GM18868 (cell line): ENCODE measurements around the gene LEPROT.
"Not testable (repeated sequence)": the region's sequence is repeated elsewhere in the genome, so short reads cannot be mapped to it uniquely, and the experiment has no call there.

Source experiments
- ATAC-seq: cut with Tn5 transposase; IDR thresholded peaks from one replicate; pipeline ENCODE4 v1.9.1; 2021; ENCODE audit warnings: mild to moderate bottlenecking, moderate library complexity; ENCODE audit not compliant: unreplicated experiment

LEPROT gene

DNA sequence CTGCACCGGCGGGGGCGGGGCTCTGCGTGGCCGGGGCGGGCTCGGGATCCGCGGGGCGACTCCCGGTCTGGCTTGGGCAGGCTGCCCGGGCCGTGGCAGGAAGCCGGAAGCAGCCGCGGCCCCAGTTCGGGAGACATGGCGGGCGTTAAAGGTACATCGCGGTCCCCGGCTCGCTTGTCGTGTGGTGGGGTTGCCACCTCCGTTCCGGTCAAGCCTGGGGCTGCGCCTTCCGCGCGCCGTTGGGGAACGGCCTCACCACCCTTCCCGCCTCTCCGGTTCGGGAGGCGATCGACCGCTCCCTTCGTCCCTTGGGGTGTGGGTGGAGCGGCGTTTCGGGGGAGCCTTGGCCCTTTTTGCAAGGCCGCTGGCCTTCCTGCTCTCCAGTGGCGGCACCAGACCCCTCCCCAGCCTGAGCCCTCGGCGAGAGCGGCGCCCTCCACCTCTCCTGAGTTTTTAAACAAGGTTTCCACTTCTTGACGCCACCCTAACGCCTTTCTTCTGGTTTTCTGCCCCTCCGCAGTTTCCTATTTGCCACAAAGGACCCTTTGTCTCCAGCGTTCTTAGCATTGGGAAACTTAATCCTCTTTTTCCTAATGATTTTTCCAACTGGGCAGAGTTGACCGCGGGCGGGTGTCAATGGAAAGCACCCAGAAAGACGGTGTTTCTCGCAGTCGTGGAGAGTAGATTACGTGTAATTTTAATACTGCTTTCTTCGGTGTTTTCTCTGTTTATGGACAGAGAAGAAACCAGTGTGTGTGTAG lies at the start of gene LEPROT, which contains the start of gene LEPR:
LEPROT (plus strand) TSS at position 79 of the 761 bp plus-strand sequence; CDS start at position 136, 57 bp downstream.
LEPR (plus strand) TSS at position 79 of the 761 bp plus-strand sequence. CDS start 144,898 bp downstream, outside the sequence.
- ATAC-seq, result no peak

DNA sequence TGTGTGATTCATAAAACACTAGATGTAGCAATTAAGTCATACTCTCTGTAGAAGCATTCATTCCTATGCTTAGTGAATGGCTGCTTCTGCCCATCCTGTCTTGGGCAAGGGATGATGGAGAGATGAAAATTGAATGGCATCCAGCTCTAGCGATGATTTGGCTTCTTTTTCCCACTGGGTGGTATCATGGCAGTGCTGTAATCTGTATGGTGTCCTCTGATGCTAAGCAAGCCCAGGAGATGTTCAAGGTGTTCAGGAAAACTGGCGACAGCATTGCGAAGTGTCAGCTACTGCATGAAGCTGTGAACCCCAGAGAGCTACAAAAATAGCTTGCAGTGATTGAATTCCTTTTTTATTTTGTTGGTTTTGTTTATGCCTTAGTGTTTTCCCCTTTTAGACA lies 48.9 kb upstream of the LEPROT start:
- no peak for ATAC-seq

- no peak for ATAC-seq
Observed at GRCh38 chr1:65372557-65372956, 47.9 kb upstream of the LEPROT start.

- ATAC-seq, result no peak
Observed at GRCh38 chr1:65377496-65378246, 42.8 kb upstream of the LEPROT start.

DNA sequence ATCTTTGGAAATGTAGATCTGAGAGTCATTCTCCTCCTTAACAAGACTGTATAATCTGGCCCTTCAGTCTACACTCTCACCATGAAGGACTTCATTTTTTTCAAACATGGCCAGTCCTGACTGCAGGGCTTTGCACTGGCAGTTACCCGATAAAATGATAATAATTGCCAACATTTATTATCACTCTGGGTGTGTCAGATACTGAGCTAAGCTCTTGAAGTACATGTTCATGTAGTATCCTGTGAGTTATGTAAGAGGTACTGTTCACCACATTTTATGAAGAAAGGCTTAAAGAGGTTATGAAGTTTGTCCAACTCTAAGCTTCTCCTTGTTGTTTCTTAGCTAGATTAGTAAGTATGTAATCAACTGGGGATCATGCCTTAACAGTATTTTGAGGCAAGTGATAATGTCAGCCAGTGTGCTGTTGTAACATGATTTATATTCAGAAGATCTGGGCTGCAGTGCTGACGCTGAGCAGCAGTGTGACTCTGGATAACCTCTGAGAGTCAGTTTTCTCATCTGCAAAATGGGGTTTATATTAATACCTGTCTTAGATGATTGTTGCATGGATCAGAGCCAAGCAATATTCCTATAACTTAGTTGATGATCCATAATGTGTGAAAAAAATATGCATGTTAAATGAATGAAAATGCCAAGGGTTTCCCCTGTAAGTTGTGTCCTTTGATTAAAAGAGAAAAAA lies 42.1 kb upstream of the LEPROT start:
- no peak for ATAC-seq

- ATAC-seq, result not testable (repeated sequence)
Observed at GRCh38 chr1:65384426-65384825, 36.0 kb upstream of the LEPROT start.

- no peak for ATAC-seq
Observed at GRCh38 chr1:65386439-65386838, 34.0 kb upstream of the LEPROT start.

DNA sequence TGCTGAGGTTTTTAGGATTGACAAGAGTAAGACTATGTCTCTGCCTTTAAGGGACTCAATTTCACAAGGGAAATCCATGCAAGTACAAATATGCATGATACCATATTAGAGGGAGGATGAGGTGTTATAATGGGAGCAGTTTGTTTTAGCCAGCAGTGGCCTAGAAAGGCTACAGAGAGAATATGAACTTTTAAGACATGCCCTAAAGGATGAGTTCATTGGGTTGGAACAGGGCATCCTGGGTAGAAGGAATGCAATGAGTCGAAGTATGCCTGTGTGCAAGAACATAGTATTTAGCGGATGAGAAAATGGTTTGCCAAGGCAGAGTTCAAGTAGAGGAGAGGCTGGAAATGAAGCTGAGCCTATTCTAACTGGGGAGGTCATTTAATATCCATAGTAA lies 32.6 kb upstream of the LEPROT start:
- no peak for ATAC-seq

GRCh38 chr1:65388908-65389695 lies 31.4 kb upstream of the LEPROT start:
- ATAC-seq, result no peak

DNA sequence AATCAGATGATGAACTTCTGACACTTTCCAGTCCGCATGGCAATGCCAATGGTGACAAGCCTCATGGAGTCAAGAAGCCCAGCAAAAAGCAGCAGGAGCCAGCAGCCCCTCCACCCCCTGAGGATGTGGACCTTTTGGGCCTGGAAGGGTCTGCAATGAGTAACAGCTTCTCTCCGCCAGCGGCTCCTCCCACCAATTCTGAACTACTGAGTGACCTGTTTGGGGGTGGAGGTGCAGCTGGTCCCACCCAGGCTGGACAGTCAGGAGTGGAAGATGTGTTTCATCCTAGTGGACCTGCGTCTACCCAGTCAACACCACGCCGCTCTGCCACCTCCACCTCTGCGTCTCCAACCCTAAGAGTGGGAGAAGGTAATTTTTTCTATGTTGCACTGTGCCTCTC lies 28.0 kb upstream of the LEPROT start:
- ATAC-seq, result no peak

GRCh38 chr1:65393347-65393746 lies 27.1 kb upstream of the LEPROT start:
- peak; percentile 97 for ATAC-seq

DNA sequence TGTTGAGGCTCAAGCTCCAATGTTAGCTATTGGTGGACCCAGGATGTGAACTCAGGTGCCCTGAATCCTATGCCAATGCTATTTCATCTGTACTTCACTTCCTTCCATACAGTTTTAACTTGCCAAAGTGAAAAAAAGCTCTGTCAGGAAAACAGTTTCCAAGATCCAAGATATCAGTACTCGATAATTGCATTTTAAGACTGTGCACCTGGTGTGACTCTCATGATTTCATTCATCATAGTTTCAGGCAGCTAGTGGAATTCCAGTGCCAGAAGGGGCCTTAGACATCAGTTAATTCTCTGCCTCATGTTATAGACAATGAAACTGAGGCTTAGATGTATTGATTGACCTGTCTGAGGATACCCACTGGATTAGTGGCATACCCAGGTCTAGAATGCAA lies 26.5 kb upstream of the LEPROT start:
- no peak for ATAC-seq

- no peak for ATAC-seq
Observed at GRCh38 chr1:65395887-65396612, 24.4 kb upstream of the LEPROT start.

DNA sequence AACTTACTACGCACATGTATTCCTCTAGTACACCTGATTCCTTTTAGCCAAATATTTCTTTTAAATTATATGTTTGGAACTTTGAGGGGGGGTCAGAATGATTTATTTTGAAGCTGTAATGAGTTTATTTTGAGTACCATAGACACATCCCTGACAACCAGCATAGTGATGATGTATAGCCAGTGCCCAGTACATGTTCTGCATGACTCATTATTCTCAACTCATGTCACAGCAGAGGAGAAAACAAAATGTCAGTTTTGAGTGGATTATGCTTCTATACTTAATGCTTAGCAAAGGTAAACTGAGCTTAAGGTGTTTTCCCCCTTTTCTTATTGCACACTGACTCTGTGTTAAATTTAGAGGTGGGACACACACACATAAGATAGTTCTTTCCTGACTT lies 22.4 kb upstream of the LEPROT start:
- no peak for ATAC-seq

GRCh38 chr1:65399003-65399402 lies 21.5 kb upstream of the LEPROT start:
- ATAC-seq, result no peak

DNA sequence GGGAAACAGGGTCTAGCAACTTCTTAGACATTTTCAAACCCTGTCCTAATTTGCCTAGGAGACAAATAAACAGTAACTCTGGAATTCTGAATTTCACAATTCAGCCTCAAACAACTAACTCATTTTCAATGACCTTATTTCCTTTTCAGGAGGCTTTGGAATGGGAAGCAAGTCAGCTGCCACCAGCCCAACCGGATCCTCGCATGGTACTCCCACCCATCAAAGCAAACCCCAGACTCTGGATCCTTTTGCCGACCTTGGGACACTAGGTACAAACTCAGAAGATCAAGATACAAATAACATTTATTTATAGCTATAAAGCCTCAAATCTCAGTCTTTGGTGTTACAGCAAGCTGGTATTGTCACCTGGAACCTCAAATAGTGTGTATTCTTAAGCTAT lies 18.9 kb upstream of the LEPROT start:
- ATAC-seq, result no peak

DNA sequence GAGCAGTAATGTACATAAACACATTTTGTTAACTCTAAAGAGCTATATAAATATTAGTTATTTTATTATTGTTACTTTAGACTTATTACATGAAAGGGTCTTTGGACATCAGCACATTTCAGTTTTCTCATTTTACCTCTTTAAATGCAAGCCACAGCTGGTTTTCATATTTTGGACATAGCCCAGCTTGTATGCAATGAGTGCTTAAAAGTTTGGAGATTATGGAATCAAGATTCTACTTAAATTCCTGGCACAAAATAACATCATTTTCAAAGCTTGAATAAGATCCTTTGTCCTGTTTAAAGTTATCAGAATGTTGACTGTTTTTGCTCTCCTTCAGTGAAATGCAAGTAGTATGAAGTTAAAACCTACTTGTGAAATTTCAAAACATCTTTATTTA lies 15.5 kb upstream of the LEPROT start:
- ATAC-seq, result no peak

DNA sequence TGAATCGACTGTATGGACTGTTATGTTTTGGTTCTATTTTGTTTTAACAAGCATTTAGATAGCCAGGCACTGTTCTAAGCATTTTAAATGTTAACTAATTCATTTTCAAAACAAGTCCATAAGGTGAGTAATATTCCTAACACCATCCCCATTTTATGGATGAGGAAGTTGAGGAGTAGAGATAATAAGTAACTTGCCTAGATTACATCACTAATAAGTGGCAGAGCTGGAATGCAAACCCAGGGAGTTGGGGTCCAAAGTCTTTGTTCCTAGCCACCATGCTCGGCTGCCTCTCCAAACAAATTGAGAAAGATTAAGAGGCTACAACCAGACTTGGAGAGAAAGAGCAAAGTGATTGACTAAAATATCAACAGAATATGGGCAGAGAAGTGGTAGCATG lies 12.6 kb upstream of the LEPROT start:
- ATAC-seq, result no peak

DNA sequence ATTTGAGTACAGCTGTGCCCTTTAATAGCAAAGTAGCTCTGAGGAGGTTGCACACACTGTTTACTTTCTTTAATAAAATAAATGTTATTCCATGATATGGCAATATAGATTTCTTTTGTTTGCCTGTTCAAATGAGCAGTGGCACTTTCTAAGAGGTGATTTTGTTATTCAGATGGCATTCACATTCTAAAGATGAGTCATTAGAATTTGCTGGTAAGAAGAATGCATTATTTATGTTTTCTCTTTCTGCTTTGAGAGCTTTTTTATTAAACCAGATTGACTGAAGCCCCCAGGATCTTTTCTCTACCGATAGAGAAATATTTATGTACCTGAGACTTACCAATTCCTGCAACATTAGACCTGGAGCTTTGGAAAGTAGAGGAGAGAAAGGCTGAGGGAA lies 11.2 kb upstream of the LEPROT start:
- ATAC-seq, result no peak

DNA sequence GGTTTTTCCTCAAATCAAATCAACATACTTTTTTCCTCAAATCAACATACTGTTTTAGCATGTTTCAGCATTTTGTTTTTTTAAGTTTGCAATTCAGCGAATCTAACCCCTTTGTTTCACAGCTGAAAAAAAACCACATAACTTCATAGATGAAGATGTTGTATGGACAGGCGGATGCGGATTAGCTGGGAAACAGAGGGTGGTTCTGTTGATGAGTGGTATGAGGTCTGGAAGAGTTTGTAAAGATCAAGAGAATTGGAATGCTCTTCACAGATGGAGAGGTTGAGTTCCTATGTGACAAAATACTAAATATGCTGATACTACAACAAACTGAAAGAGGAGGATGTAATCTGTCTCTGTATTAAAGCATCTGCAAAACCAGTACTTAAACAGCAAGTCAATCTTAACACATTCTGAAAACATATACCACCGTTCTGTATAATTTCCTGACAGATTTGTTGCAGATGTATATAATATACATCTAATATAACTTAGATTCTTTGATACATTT lies 10.6 kb upstream of the LEPROT start:
- no peak for ATAC-seq
